SU-DHL-6 (cell line): ENCODE results near the gene HSD11B2.

Source experiments
- CTCF ChIP-seq: fragments of 200-600 bp; sonication (generic); IDR thresholded peaks from one replicate; pipeline ENCODE4 v1.5.1; 2017; ENCODE audit warnings: antibody characterized with exemption, mild to moderate bottlenecking, low read length, moderate library complexity; ENCODE audit not compliant: insufficient read depth, poor library complexity, severe bottlenecking
- EZH2phosphoT487 ChIP-seq: fragments of 200-600 bp; sonication (generic), shearing (Covaris generic); conservative IDR thresholded peaks from 2 replicates; pipeline ENCODE4 v1.6.1; 2018; ENCODE audit warnings: mild to moderate bottlenecking, antibody characterized with exemption, low read length, moderate library complexity, mixed read lengths

- no peak for TF ChIP-seq CTCF
- TF ChIP-seq EZH2phosphoT487, result no peak
Observed at GRCh38 chr16:67426950-67427349, 4.0 kb upstream of the HSD11B2 start.
